ENCODE results near the gene FHIT.

The FHIT gene

DNA sequence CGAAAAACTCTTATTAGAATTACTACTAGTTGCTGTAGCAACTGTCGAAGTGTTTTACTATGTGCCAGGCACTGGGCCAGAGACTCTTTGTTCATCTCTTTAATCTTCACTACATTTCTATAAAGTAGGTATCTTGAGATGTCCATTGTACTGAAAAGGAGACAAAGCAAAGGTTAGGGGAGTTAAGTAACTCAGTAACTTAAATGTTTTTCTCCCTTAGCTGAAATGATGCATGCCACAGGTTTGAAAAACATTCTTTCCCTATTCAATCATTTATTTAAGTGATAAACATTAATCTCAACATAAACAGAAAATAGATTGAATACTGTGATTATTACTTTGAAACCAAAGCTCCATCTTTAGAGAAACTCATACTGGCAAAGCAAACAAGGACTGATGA is 776.2 kb downstream of the FHIT start:
- no peak overlapping the region for H3K4me3 Mint-ChIP-seq
- H3K4me1 Mint-ChIP-seq: no peaks in the 10 kb centered on the region
- DNase-seq: no peak
- TF ChIP-seq, protein P1, sequence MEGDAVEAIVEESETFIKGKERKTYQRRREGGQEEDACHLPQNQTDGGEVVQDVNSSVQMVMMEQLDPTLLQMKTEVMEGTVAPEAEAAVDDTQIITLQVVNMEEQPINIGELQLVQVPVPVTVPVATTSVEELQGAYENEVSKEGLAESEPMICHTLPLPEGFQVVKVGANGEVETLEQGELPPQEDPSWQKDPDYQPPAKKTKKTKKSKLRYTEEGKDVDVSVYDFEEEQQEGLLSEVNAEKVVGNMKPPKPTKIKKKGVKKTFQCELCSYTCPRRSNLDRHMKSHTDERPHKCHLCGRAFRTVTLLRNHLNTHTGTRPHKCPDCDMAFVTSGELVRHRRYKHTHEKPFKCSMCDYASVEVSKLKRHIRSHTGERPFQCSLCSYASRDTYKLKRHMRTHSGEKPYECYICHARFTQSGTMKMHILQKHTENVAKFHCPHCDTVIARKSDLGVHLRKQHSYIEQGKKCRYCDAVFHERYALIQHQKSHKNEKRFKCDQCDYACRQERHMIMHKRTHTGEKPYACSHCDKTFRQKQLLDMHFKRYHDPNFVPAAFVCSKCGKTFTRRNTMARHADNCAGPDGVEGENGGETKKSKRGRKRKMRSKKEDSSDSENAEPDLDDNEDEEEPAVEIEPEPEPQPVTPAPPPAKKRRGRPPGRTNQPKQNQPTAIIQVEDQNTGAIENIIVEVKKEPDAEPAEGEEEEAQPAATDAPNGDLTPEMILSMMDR (IDR thresholded peaks at IDR 0.05): no peak
- no peaks in the 10 kb centered on the region for H3K27me3 Mint-ChIP-seq (ENCODE audit: low read depth, poor library complexity)
- H3K9me3 Mint-ChIP-seq: peaks cover 8% of the 10 kb centered on the region
- no peak overlapping the region for H3K27ac Mint-ChIP-seq
- H3K36me3 Mint-ChIP-seq (ENCODE audit: low read depth): no peaks in the 10 kb centered on the region

DNA sequence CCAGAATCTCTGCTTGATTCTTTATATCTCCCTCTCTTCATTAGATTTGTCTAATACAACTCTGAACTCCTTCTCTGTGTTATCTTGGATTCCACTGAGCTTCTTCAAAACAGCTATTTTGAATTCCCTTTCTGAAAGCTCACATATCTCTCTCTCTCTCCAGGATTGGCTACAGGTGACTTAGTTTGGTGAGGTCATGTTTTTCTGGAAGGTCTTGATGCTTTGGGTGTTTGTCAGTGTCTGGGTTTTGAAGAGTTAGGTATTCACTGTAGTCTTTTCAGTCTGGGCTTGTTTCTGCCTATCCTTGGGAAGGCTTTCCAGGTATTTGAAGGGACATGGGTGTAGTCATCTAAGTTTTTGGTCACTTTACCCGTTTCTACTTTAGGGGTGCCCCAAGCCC is 781.8 kb downstream of the FHIT start:
- H3K27ac Mint-ChIP-seq: no peak overlapping the region
- no peaks in the 10 kb centered on the region for H3K4me1 Mint-ChIP-seq
- no peak for DNase-seq
- H3K36me3 Mint-ChIP-seq (ENCODE audit: low read depth): peaks cover 21% of the 10 kb centered on the region
- TF ChIP-seq, protein P1 (IDR thresholded peaks at IDR 0.05): no peak
- no peaks in the 10 kb centered on the region for H3K27me3 Mint-ChIP-seq (ENCODE audit: low read depth, poor library complexity)
- H3K9me3 Mint-ChIP-seq: peaks cover 55% of the 10 kb centered on the region
- H3K4me3 Mint-ChIP-seq: no peak overlapping the region

DNA sequence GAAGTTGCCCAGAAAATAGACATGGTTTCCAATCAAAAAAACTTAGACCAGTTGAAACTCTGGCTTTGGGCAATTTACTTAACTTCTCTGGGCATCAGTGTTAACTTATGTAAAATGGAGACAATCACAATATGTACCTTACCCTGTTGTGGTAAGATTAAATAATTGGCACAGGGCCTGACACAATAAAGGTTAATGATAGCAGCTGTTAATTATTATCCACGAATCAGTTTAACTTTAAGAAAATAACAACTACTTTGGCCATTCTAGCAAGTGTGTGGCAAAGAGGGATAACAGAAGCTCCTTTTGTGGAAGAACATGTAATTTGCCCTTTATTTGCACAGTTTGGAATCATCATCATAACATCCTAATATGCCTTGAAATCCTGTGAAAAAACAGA is 787.6 kb downstream of the FHIT start:
- TF ChIP-seq, protein P1 (IDR thresholded peaks at IDR 0.05): no peak
- no peak for DNase-seq
- Mint-ChIP-seq H3K4me3 (no peak overlapping the region), H3K36me3 (ENCODE audit: low read depth) (peaks cover 16% of the 10 kb centered on the region), H3K9me3 (peaks cover 45% of the 10 kb centered on the region), H3K27ac (no peak overlapping the region), H3K4me1 (no peaks in the 10 kb centered on the region), H3K27me3 (ENCODE audit: low read depth, poor library complexity) (no peaks in the 10 kb centered on the region)

DNA sequence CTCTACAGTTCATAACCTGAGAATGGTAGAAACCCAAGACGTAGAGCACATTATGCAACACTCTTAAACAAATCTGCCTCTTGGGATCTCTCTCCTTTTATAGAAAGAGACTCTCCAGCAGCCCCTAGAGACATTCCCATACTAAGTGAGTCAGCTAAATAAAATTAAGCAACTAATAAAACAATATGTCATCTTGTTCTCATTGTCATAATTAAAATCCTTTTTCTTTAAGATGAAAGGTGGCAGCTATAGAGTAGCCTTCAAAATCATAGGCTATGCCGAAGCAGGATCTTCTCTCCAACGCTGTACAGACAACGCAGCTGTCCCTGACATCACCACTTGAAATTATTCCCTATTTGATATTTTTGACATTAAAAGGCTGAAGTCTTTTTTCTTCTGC is 790.0 kb downstream of the FHIT start:
- TF ChIP-seq, protein P1 (IDR thresholded peaks at IDR 0.05): no peak

DNA sequence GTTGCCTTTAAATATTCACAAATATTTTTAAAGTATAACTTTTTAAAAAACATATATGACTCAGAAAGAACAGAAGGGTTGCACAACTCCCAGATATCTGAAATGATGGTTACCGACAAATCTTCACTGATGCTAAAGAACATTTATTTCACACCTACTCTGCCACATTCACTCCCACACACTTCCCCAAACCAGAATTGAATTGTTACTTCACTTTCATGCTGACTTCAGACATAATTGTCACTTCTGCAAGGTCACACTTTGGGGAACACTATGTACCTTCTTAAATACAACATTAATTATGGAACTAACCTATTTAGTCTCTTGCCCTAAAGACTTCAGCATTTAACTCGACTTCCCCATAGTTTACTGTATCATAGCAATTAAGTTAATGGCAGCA is 795.1 kb downstream of the FHIT start:
- Mint-ChIP-seq H3K9me3 (peaks cover 5% of the 10 kb centered on the region), H3K27me3 (ENCODE audit: low read depth, poor library complexity) (no peaks in the 10 kb centered on the region), H3K4me1 (peaks cover 4% of the 10 kb centered on the region), H3K36me3 (ENCODE audit: low read depth) (no peaks in the 10 kb centered on the region), H3K27ac (no peak overlapping the region), H3K4me3 (no peak overlapping the region)
- TF ChIP-seq, protein P1 (IDR thresholded peaks at IDR 0.05): no peak
- DNase-seq: no peak

More for the DNA sequence above, 790.0 kb downstream of the FHIT start:
- Mint-ChIP-seq H3K36me3 (ENCODE audit: low read depth) (no peaks in the 10 kb centered on the region), H3K4me3 (no peak overlapping the region), H3K27ac (no peak overlapping the region), H3K27me3 (ENCODE audit: low read depth, poor library complexity) (no peaks in the 10 kb centered on the region), H3K4me1 (no peaks in the 10 kb centered on the region), H3K9me3 (peaks cover 25% of the 10 kb centered on the region)
- no peak for DNase-seq

DNA sequence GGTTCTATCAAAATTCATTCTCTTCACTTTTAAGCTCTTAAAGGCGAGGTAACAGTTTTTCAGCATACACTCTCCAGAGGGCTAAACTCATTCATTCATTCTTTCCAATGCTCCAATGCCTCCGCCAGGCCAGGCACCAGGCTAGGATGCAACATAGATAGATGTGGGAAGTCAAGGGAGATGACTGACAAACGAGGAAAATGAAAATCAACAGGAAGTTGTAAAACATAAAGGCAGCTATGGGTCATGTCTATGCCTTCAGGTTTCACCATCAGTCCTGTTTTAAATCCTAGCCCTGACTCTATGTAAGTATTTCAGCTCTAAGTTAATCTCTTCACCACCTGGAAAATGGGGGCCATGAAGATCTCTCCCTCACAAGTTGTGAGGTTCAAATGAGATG is 797.9 kb downstream of the FHIT start:
- DNase-seq: no peak
- TF ChIP-seq, protein P1 (IDR thresholded peaks at IDR 0.05): no peak
- H3K4me1 Mint-ChIP-seq: peaks cover 4% of the 10 kb centered on the region

More for the DNA sequence above, 797.9 kb downstream of the FHIT start:
- Mint-ChIP-seq H3K4me3 (no peak overlapping the region), H3K36me3 (ENCODE audit: low read depth) (no peaks in the 10 kb centered on the region), H3K27me3 (ENCODE audit: low read depth, poor library complexity) (no peaks in the 10 kb centered on the region), H3K27ac (no peak overlapping the region), H3K9me3 (peaks cover 5% of the 10 kb centered on the region)
